Osteoblast (primary cell): Measurements from ENCODE around the gene SPATC1L. TPM values are rescaled to one million over a fixed set of nuclear protein-coding genes. Genes with fewer than 3 reads are reported as not detected.

Experiments used
- DNase-seq: peaks from one replicate; pipeline ENCODE4 v3.0.0; 2011; ENCODE audit warnings: low spot score, mixed read lengths; ENCODE audit not compliant: insufficient read length; ENCODE audit errors: missing footprints
- H2AFZ ChIP-seq: 2 replicates; pipeline ENCODE4 v1.6.0; 2011; ENCODE audit warnings: mild to moderate bottlenecking, low read length
- H3K27ac ChIP-seq: 2 replicates; pipeline ENCODE4 v1.5.1; 2011; ENCODE audit warnings: mild to moderate bottlenecking, low read depth, low read length, moderate library complexity
- H3K27me3 ChIP-seq: 2 replicates; pipeline ENCODE4 v1.6.0; 2012; ENCODE audit warnings: mild to moderate bottlenecking, control low read depth, inconsistent platforms, low read length, moderate library complexity; ENCODE audit not compliant: insufficient read depth
- H3K36me3 ChIP-seq: 2 replicates; pipeline ENCODE4 v1.5.1; 2011; ENCODE audit warnings: mild to moderate bottlenecking, low read length, control low read depth, moderate library complexity; ENCODE audit not compliant: insufficient read depth
- H3K4me1 ChIP-seq: 2 replicates; pipeline ENCODE4 v1.5.1; 2011; ENCODE audit warnings: mild to moderate bottlenecking, low read length, control low read depth, moderate library complexity; ENCODE audit not compliant: insufficient read depth
- H3K4me2 ChIP-seq: 2 replicates; pipeline ENCODE4 v1.6.0; 2011; ENCODE audit warnings: mild to moderate bottlenecking, low read length; ENCODE audit not compliant: insufficient read depth
- H3K4me3 ChIP-seq: fragments of 200-600 bp; sonication (generic); 3 replicates; pipeline ENCODE4 v1.5.1; 2012; ENCODE audit warnings: mild to moderate bottlenecking, low read length, inconsistent platforms; ENCODE audit not compliant: insufficient read depth
- H3K79me2 ChIP-seq: 2 replicates; pipeline ENCODE4 v1.6.0; 2012; ENCODE audit warnings: mild to moderate bottlenecking, low read length, control low read depth, inconsistent platforms; ENCODE audit not compliant: insufficient read depth
- H3K9me3 ChIP-seq: 2 replicates; pipeline ENCODE4 v1.5.1; 2011; ENCODE audit warnings: low read depth, low read length, control low read depth
- H4K20me1 ChIP-seq: 2 replicates; pipeline ENCODE4 v1.6.0; 2012; ENCODE audit warnings: mild to moderate bottlenecking, low read length, control low read depth; ENCODE audit not compliant: insufficient read depth
- total RNA-seq: library from RNA; depleted of rRNA; stranded (reverse); fragments of >200 nt; gene quantifications from 2 replicates; pipeline ENCODE4 v1.2.3, GENCODE V29; 2012
- TF ChIP-seq, protein P1 (sequence below): IDR thresholded peaks from 2 replicates; pipeline ENCODE4 v1.5.1; 2011; ENCODE audit warnings: mild to moderate bottlenecking, low read depth, low read length, moderate library complexity; ENCODE audit errors: extremely low read depth

SPATC1L gene
- total RNA-seq, 1 donor, result 6.9 TPM

DNA sequence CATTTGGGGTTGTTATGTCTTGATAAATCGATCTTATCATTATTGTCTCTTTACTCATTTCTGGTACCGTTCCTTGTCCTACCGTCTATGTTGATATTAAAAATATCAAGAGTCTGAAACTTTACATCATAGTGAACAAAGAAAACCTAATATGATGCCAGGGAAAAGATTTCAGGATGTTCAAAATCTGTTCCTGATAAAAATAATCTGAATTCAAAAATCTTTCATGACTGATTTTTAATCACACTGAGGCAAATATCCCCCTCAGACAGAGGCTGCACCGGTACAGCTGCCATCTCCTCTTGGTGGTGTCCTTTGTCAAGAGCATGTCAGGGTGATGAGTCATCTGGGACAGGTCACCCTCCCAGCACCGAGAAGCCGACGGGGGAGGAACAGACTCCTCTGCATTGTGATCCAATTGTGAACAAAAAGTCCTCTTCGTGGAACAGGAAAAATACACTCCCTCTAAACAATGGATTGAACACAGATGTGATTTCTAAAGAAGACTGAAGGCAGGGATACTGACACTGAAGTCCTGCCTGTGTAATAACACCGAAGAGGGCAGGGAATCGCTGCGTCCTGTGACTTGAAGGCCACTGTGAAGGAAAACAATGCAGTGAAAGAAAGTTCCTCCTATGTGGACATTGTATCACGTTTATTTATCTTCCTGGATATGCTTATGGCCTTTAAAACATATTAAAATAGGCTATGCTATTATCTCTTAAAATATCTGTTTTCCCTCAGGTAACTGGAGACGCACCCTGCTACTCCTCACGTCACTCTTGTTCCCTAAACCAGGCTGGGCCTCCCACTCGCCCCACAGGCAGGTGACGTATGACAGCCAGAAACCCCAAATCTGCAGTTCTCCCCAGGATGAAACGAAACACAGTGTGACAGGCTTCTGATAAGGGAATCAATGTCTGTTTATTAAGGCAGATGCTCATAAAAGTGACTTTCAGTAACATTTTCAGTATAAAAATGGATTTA, 4.3 kb upstream of the SPATC1L start:
- Histone ChIP-seq H3K4me2 (peak overlapping the region; percentile 39), H4K20me1 (no peaks in the 10 kb centered on the region), H2AFZ (no peak overlapping the region), H3K9me3 (no peaks in the 10 kb centered on the region), H3K4me3 (no peak overlapping the region), H3K27ac (peak overlapping the region; percentile 32), H3K36me3 (peaks cover 9% of the 10 kb centered on the region), H3K79me2 (no peaks in the 10 kb centered on the region), H3K4me1 (peaks cover 30% of the 10 kb centered on the region), H3K27me3 (no peaks in the 10 kb centered on the region)
- TF ChIP-seq, protein P1, sequence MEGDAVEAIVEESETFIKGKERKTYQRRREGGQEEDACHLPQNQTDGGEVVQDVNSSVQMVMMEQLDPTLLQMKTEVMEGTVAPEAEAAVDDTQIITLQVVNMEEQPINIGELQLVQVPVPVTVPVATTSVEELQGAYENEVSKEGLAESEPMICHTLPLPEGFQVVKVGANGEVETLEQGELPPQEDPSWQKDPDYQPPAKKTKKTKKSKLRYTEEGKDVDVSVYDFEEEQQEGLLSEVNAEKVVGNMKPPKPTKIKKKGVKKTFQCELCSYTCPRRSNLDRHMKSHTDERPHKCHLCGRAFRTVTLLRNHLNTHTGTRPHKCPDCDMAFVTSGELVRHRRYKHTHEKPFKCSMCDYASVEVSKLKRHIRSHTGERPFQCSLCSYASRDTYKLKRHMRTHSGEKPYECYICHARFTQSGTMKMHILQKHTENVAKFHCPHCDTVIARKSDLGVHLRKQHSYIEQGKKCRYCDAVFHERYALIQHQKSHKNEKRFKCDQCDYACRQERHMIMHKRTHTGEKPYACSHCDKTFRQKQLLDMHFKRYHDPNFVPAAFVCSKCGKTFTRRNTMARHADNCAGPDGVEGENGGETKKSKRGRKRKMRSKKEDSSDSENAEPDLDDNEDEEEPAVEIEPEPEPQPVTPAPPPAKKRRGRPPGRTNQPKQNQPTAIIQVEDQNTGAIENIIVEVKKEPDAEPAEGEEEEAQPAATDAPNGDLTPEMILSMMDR, result no peak
- no peak for DNase-seq

DNA sequence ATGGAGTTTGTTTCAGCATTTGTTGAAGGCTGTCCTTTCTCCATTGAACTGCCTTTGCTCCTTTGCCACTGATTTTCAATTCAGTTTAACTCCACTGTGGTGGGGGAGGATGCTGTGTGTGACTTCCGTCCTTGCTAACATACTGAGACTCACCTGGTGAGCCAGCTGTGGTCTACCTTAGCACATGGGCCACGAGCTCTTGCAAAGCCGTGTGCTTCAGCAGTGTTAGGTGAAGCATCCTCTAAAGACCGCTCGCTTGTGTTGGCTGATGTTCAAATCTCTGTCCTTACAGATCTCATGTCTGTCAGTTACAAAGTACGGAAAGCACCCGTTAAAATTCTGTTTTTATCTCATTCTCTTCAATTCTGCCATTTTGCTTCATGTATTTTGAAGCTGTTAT, 3.6 kb upstream of the SPATC1L start:
- Histone ChIP-seq H3K4me2 (no peak overlapping the region), H4K20me1 (no peaks in the 10 kb centered on the region), H3K27ac (no peak overlapping the region), H3K79me2 (no peaks in the 10 kb centered on the region), H3K9me3 (no peaks in the 10 kb centered on the region), H2AFZ (no peak overlapping the region), H3K4me3 (no peak overlapping the region), H3K36me3 (peaks cover 4% of the 10 kb centered on the region), H3K27me3 (no peaks in the 10 kb centered on the region), H3K4me1 (peaks cover 30% of the 10 kb centered on the region)
- TF ChIP-seq, protein P1, result no peak
- DNase-seq, result no peak

DNA sequence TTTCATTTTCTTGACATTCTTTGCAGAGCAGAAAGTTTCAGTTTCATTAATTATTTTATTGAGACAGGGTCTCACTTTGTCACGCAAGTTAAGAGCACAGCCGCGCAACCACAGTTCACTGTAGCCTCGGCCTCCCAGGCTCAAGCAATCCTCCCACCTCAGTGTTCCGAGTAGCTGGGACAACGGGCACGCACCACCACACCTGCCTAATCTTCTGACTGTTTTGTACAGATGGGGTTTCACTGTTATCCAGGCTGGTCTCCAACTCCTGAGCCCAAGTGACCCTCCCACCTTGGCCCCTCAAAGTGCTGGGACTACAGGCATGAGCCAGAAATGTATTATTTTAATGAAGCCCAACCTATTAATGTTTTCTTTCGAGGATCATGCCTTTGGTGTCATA, 3.0 kb upstream of the SPATC1L start:
- H3K27me3 ChIP-seq, result no peaks in the 10 kb centered on the region
- no peaks in the 10 kb centered on the region for H3K79me2 ChIP-seq
- H3K4me2 ChIP-seq, result no peak overlapping the region
- peaks cover under 1% of the 10 kb centered on the region for H3K36me3 ChIP-seq
- H3K9me3 ChIP-seq, result no peaks in the 10 kb centered on the region
- H2AFZ ChIP-seq, result no peak overlapping the region
- H3K4me1 ChIP-seq, result peaks cover 30% of the 10 kb centered on the region
- TF ChIP-seq, protein P1, result no peak
- DNase-seq, result no peak
- no peak overlapping the region for H3K27ac ChIP-seq
- H4K20me1 ChIP-seq, result no peaks in the 10 kb centered on the region
- no peak overlapping the region for H3K4me3 ChIP-seq

DNA sequence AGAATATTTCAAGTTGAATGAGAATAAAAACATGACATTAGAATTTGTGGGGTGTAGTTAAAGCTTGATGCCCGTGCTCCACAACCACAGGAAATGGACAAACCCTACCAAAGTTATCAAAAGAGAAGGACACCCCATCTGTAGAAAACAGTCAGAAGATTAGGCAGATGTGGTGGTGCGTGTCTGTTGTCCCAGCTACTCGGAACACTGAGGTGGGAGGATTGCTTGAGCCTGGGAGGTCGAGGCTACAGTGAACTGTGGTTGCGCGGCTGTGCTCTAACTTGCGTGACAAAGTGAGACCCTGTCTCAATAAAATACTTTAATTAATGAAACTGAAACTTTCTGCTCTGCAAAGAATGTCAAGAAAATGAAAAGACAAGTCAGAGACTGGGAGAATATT, 1.5 kb upstream of the SPATC1L start:
- Histone ChIP-seq H2AFZ (no peak overlapping the region), H3K4me1 (peaks cover 21% of the 10 kb centered on the region)

More for the DNA sequence above, 1.5 kb upstream of the SPATC1L start:
- no peak overlapping the region for H3K27ac ChIP-seq
- no peaks in the 10 kb centered on the region for H3K9me3 ChIP-seq
- H3K4me3 ChIP-seq, result no peak overlapping the region
- H3K36me3 ChIP-seq, result no peaks in the 10 kb centered on the region
- H4K20me1 ChIP-seq, result no peaks in the 10 kb centered on the region
- no peaks in the 10 kb centered on the region for H3K79me2 ChIP-seq
- peak overlapping the region; percentile 98 for H3K4me2 ChIP-seq
- TF ChIP-seq, protein P1, result no peak
- no peaks in the 10 kb centered on the region for H3K27me3 ChIP-seq
- no peak for DNase-seq
